HG03439 (cell line): ENCODE data around the gene TEX55.
"Not testable (repeated sequence)": the region's sequence is repeated elsewhere in the genome, so short reads cannot be mapped to it uniquely, and the experiment has no call there.

Experiments used
- ATAC-seq: cut with Tn5 transposase; IDR thresholded peaks from one replicate; pipeline ENCODE4 v1.9.1; 2021; ENCODE audit warnings: mild to moderate bottlenecking, moderate library complexity; ENCODE audit not compliant: unreplicated experiment

The TEX55 gene

DNA sequence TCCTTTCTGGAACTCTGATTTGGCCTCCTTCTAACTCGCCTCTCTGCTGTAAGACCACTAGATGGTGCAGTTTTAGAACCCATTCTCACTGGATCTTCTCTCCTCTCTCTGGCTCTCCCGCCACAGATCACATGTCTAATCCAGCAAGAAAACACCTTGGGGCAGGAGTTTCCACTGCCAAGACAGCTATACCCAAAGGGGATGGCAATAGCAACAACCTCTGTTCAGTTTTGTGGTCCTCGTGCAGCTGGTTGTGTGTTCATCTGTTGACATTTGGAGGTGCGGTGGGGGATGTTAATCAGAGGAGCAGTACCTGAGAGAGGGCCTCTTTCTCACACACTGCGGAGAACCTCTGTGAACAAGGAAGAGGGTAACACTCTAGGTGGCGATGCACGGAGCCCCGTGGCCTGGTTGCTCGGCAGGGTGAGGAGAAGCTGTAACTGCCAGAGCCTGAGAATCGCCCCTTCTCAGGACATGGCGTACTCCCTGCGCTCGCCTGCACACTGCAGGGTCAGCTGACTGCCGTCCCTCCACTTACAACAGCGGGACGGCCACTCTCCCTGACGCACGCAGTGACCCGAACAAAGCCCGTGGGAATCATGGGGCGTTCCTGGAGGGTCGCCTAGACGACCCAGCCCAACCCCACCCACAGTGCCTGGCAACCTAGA lies at the start of gene TEX55:
Gene TEX55, plus strand, starts transcription at position 666 of the 668 bp plus-strand sequence. CDS start 25 bp downstream, outside the sequence.
- ATAC-seq = no peak

GRCh38 chr3:119098003-119098402 lies 48.0 kb upstream of the TEX55 start:
- ATAC-seq = no peak

DNA sequence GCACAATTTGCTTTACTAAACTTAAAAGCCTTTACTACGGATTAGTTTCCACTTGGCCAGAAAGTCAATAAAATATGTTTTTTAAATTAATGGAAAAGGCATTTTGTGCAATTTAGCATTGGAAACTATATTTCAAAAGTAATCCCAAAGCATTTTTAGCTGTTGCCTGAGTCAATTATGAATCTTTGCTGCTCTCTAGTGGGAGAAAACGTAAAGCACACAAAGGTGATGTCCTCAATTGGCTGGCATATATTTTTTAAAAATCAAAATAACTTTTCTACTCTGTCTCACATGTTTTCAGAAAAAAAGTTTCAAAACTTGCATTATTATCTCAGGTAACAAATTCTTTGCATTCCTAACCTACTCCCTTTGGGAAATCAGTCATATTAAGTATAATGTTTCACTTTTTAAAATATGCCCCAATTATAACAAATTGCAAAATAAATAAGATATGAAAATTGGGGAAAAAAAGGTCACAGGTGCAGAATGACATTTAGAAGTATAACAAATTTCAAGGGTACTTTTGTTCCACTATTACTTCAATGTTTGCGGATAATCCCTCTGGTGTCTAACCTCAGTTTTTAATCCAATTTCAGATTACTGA lies 47.2 kb upstream of the TEX55 start:
- no peak for ATAC-seq

GRCh38 chr3:119099785-119100184 lies 46.2 kb upstream of the TEX55 start:
- ATAC-seq = no peak

- ATAC-seq = no peak
Measured at GRCh38 chr3:119104031-119104430, 41.9 kb upstream of the TEX55 start.

DNA sequence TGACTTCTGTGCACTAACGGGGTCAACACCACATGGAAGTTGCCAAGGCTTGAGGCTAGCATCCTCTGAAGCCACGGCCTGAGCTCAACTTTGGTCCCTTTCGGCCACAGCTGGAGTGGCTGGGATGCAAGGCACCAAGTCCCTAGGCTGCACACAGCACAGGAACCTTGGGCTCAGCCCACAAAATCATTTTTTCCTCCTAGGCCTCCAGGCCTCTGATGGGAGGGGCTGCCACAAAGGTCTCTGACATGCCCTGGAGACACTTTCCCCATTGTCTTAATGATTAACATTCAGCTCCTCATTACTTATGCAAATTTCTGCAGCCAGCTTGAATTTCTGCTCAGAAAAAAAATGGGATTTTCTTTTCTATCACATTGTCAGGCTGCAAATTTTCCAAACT lies 27.6 kb upstream of the TEX55 start:
- ATAC-seq = not testable (repeated sequence)

DNA sequence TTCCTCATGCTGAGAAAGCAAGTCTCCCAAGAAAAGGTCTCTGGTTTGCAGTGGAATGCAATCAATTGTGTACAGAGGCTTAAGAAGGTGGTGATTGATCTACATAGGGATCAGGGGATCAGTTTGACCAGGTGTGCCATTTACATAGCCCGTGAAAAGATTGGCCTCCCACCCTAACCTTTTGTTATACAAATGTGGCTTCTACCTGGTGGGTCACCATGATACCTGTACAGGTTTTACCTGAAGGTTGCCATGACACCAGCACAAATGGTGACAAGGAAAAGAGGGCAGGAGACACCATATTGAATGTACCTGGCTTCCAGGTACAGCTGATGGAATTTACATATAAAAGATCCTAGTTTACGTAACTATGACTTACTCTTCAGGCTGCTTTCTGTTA lies 25.5 kb upstream of the TEX55 start:
- no peak for ATAC-seq

DNA sequence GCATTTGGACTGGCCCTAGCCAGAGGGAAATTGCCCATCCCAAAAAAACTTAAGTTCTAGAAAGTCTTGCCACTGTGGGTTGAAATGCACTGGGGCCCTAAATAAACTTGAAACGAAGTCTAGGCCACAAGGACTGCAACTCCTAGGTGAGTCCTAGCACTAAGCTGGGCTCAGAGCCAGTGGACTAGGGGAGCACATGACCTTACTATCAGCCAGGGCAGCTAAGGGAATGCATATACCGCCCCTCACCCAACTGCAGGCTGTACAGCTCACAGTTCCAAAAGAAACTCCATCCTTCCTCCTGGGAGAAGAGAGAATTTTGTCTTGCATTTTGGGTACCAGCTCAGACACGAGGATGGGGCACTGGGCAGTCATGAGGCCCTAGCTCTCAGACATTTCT lies 23.6 kb upstream of the TEX55 start:
- ATAC-seq = no peak

- no peak for ATAC-seq
Measured at GRCh38 chr3:119125342-119125741, 20.6 kb upstream of the TEX55 start.

DNA sequence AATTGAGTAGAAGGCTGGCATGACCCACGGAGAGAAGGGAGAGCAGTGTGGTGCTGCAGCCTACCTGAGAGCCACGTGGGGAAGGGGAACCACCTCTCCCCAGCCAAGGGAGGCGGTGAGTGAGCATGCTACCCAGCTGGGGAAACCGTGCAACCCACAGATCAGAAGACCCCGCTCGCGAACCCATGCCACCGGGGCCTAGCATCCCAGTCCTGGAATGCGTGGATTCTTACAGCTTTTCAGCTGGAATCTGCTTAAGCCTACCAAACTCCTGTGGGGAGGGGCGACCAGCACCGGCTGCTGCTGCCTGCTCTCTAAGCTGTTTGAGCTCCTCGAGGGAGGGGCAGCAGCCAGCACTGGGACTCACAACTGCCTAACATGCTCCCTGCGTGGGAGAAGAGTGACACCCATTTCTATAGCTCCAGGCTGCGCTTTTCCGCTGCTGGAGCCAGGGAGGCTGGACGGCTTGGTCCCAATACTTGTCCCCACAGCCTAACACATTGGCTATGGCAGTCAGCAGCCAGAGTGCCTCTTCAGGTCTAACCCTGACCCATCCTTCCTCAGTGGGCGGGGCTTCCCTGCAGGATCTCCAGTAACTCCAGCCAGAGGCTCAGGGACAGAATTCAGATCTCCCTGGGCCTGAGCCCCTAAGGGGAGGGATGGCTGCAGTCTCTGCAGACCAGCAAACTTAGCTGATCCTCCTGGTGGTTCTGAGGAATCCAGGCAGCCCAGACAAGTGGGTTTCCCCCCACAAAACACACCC lies 20.0 kb upstream of the TEX55 start:
- no peak for ATAC-seq

GRCh38 chr3:119130291-119130690 lies 15.7 kb upstream of the TEX55 start:
- not testable (repeated sequence) for ATAC-seq

GRCh38 chr3:119132291-119132690 lies 13.7 kb upstream of the TEX55 start:
- not testable (repeated sequence) for ATAC-seq

- ATAC-seq = not testable (repeated sequence)
Measured at GRCh38 chr3:119139360-119139759, 6.6 kb upstream of the TEX55 start.

DNA sequence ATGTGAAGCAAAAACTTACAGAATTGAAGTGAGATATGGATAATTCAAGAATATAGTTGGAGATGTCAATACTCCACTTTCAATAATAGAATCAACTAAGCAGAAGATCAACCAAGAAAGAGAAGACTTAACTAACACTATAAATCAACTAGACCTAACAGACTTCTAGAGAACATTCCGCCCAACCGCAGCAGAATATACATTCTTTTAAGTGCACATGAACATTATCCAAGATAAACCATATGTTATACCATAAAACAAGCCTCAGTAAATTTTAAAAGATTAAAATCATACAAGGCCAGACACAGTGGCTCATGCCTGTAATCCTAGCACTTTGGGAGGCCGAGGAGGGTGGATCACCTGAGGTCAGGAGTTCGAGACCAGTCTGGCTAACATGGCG lies 5.5 kb upstream of the TEX55 start:
- ATAC-seq = no peak

DNA sequence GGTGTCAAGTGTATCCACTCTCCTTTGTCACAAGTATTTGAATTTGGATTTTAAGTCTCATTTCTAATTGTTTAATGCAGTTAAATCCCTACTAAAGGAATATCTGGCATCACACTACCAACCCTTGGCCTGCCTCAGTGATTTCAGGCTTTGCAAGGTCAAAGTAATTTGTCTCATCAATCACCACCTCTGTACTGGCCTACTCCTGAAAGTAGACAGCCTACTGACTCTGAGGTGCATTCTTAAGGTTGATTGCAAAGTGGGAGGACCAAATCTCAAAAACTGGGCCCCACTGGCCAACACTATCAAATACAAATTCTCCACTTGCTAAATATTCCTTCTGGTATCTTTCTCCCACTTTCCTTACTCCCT lies 851 bp upstream of the TEX55 start:
- ATAC-seq = no peak

DNA sequence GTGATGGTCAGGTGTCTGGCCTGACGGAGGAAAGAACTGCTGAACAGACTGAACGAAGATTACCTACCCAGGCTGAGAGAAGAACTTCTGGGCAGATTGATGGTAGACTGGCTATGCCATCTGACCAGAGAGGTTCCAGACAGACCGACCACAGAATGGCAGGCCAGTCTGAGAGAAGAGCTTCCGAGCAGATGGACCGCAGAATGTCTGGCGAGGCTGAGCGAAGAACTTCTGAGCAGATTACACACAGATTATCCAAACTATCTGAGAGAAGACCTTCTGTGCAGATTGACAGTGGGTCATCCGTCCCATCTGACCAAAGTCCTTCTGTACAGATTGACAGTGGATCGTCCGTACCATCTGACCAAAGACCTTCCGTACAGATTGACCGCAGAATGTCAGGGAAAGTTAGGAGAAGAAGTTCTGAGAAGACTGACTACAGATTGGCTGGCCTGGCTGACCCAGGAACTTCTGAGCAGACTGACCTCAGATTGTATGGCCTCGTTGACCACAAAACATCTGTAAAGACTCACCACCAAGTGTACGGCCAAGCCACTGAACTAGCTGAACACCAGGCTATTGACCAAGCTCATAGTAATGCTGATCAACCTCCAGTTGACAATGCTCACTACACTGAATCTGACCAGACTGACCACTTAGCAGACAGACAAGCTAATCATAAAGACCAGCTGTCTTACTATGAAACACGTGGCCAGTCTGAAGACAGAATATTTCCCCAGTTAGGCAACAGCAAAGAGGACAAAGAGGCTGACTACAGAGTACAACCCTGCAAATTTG lies 812 bp downstream of the TEX55 start:
- no peak for ATAC-seq

- ATAC-seq = no peak
Measured at GRCh38 chr3:119147494-119147893, 1.5 kb downstream of the TEX55 start.

- no peak for ATAC-seq
Measured at GRCh38 chr3:119148493-119149180, 2.7 kb downstream of the TEX55 start.

GRCh38 chr3:119149484-119149883 lies 3.5 kb downstream of the TEX55 start:
- no peak for ATAC-seq

DNA sequence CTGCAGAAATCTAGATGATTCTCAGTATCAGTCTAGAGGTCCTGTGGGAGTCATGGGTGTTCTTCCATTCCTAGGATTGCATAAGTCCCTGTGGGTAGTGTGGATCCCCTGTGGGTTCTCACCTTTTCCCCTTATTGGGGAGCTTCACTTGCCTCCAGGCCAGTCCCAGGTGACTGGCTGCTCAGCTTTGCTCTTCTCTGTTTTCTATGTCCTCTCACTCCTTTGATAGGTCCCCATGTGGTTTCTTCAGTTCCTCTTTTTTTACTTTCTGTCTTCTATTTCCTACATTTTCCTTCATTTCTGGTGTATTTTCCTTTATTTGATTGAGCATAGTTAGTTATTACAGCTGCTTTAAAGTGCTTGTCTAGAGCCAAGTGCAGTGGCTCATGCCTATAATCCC lies 10.9 kb downstream of the TEX55 start:
- no peak for ATAC-seq

DNA sequence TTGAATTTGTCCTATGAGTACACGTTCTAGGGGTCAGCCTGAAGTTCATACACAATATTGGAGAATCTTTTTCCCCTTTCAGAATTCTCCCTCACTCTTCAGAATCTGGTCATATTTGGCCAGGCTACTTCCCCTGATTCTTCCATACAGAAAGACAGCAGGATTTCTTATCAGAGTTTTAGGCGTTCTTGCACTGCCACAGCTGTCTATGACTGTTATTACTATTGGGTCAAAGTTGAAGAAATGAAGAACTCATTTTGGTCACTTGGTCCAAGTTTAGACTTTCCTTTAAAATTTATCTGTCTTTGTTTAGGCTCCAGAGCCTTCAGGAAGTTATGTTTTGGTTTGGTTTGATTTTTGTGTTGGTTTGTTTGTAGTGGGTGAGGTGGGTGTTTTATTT lies 12.0 kb downstream of the TEX55 start:
- ATAC-seq = no peak
